Right atrium auricular region (tissue), 2 donors: Measurements from ENCODE around the gene ARHGEF10L. TPM values are rescaled to one million over a fixed set of nuclear protein-coding genes. Genes with fewer than 3 reads are reported as not detected.

Experiments used
- DNase-seq: peaks from one replicate; pipeline ENCODE4 v3.0.0-alpha.2; 2019; ENCODE audit warnings: low spot score
- H3K27ac ChIP-seq, 2 donors: fragments of 200-600 bp; sonication (generic); 1 replicate in 1 of 2; 2 replicates in 1 of 2; pipeline ENCODE4 v1.5.1; 2016 to 2019
- H3K27me3 ChIP-seq, 2 donors: fragments of 200-600 bp; sonication (generic); one replicate each; pipeline versions ENCODE4 v1.5.1 to v1.6.0; 2017 to 2019
- H3K36me3 ChIP-seq: fragments of 200-600 bp; sonication (generic); one replicate; pipeline ENCODE4 v1.5.1; 2016
- H3K4me1 ChIP-seq, 2 donors: fragments of 200-600 bp; sonication (generic); one replicate each; pipeline versions ENCODE4 v1.5.1 to v1.6.0; 2017 to 2019
- H3K4me3 ChIP-seq, 2 donors: fragments of 200-600 bp; sonication (generic); 1 replicate in 1 of 2; 2 replicates in 1 of 2; pipeline ENCODE4 v1.5.1; 2017 to 2019; ENCODE audit warnings: mild to moderate bottlenecking in 1 of 2, moderate library complexity in 1 of 2
- H3K9me3 ChIP-seq, 2 donors: fragments of 200-600 bp; sonication (generic); one replicate each; pipeline ENCODE4 v1.5.1; 2019
- CTCF ChIP-seq, 2 donors: fragments of 200-600 bp; sonication (generic); IDR thresholded peaks; one replicate each; pipeline ENCODE4 v1.5.1; 2019; ENCODE audit warnings: antibody characterized with exemption in 2 of 2
- total RNA-seq, 2 donors: library from RNA; depleted of rRNA; stranded (reverse); fragments of >200 nt; gene quantifications; one replicate each; pipeline ENCODE4 v1.1.0, GENCODE V29; 2016

Gene ARHGEF10L
- total RNA-seq, 2 donors from 2014 or later = 49.3 to 52.2 TPM

- Histone ChIP-seq H3K36me3 (no peaks in the 10 kb centered on the region), H3K27ac (no peak overlapping the region), H3K4me3 (no peak overlapping the region), H3K27me3 (no peaks in the 10 kb centered on the region), H3K4me1 (peaks cover 0 to 40% of the 10 kb centered on the region in 2 donors), H3K9me3 (no peaks in the 10 kb centered on the region)
- DNase-seq = no peak
- TF ChIP-seq CTCF (IDR thresholded peaks at IDR 0.05) = no peak
Measured at GRCh38 chr1:17584539-17584938, 45.0 kb downstream of the ARHGEF10L start.

GRCh38 chr1:17585266-17585987, 45.9 kb downstream of the ARHGEF10L start:
- TF ChIP-seq CTCF (IDR thresholded peaks at IDR 0.05) = no peak
- H3K4me3 ChIP-seq = no peak overlapping the region
- H3K4me1 ChIP-seq = peaks cover 0 to 49% of the 10 kb centered on the region in 2 donors

GRCh38 chr1:17586172-17586964, 46.9 kb downstream of the ARHGEF10L start:
- no peaks in the 10 kb centered on the region for H3K27me3 ChIP-seq
- no peak for DNase-seq
- no peak overlapping the region for H3K4me3 ChIP-seq
- H3K9me3 ChIP-seq = no peaks in the 10 kb centered on the region
- no peak for TF ChIP-seq CTCF (IDR thresholded peaks at IDR 0.05)
- H3K36me3 ChIP-seq = no peaks in the 10 kb centered on the region
- H3K4me1 ChIP-seq = peaks cover 0 to 55% of the 10 kb centered on the region in 2 donors
- H3K27ac ChIP-seq = peak overlapping the region; percentile 52 to 88

More at GRCh38 chr1:17585266-17585987, 45.9 kb downstream of the ARHGEF10L start:
- H3K9me3 ChIP-seq = no peaks in the 10 kb centered on the region
- H3K36me3 ChIP-seq = no peaks in the 10 kb centered on the region
- no peak for DNase-seq
- peak overlapping the region in 1 of 2 donors; percentile 52 for H3K27ac ChIP-seq
- no peaks in the 10 kb centered on the region for H3K27me3 ChIP-seq

- DNase-seq = no peak
- H3K4me3 ChIP-seq = no peak overlapping the region
- no peaks in the 10 kb centered on the region for H3K36me3 ChIP-seq
- no peaks in the 10 kb centered on the region for H3K27me3 ChIP-seq
- H3K27ac ChIP-seq = peak overlapping the region; percentile 87 to 88
- no peaks in the 10 kb centered on the region for H3K9me3 ChIP-seq
- H3K4me1 ChIP-seq = peaks cover 0 to 64% of the 10 kb centered on the region in 2 donors
- TF ChIP-seq CTCF (IDR thresholded peaks at IDR 0.05) = no peak
Measured at GRCh38 chr1:17587693-17588047, 48.2 kb downstream of the ARHGEF10L start.

- Histone ChIP-seq H3K4me3 (peak overlapping the region in 1 of 2 donors; percentile 29), H3K4me1 (peaks cover 0 to 70% of the 10 kb centered on the region in 2 donors), H3K9me3 (no peaks in the 10 kb centered on the region), H3K36me3 (peaks cover 2% of the 10 kb centered on the region), H3K27me3 (no peaks in the 10 kb centered on the region), H3K27ac (peak overlapping the region; percentile 87 to 88)
- no peak for DNase-seq
- TF ChIP-seq CTCF (IDR thresholded peaks at IDR 0.05) = no peak
Measured at GRCh38 chr1:17588048-17588871, 48.8 kb downstream of the ARHGEF10L start.
